Calu3 (cell line): ENCODE measurements around the gene TSG101. TPM values are rescaled to one million over a fixed set of nuclear protein-coding genes. Genes with fewer than 3 reads are reported as not detected.

Source experiments
- BruUV-seq: library from RNA; stranded (reverse); fragments of 400-500 nt; replicated peaks from 2 replicates; lab custom pipeline; 2021; lab: Mats Ljungman, UMichigan
- CTCF ChIA-PET: fragments of 300-600 bp; sonication (Branson Sonifier 250); formaldehyde crosslinking; loops from one replicate; lab custom pipeline; 2022; ENCODE audit warnings: antibody characterized with exemption; lab: Charles Lee
- DNase-seq: peaks from one replicate; pipeline ENCODE4 v3.0.0; 2022
- H3K27ac Mint-ChIP-seq: one replicate; pipeline ENCODE4 v1.8.0; 2022; ENCODE audit warnings: mixed read lengths; ENCODE audit not compliant: unreplicated experiment
- H3K27me3 Mint-ChIP-seq: one replicate; pipeline ENCODE4 v1.8.0; 2022; ENCODE audit warnings: mixed read lengths; ENCODE audit not compliant: unreplicated experiment
- H3K36me3 Mint-ChIP-seq: one replicate; pipeline ENCODE4 v1.8.0; 2022; ENCODE audit warnings: mild to moderate bottlenecking, moderate library complexity, mixed read lengths; ENCODE audit not compliant: insufficient read depth, unreplicated experiment
- H3K4me1 Mint-ChIP-seq: one replicate; pipeline ENCODE4 v1.8.0; 2022; ENCODE audit warnings: mild to moderate bottlenecking, low read depth, mixed read lengths; ENCODE audit not compliant: unreplicated experiment
- H3K4me3 Mint-ChIP-seq: one replicate; pipeline ENCODE4 v1.8.0; 2022; ENCODE audit warnings: mild to moderate bottlenecking, low read depth, moderate library complexity, mixed read lengths; ENCODE audit not compliant: unreplicated experiment
- H3K9me3 Mint-ChIP-seq: one replicate; pipeline ENCODE4 v1.8.0; 2022; ENCODE audit warnings: low read depth, mixed read lengths; ENCODE audit not compliant: unreplicated experiment
- CTCF ChIP-seq: fragments of 200-600 bp; IDR thresholded peaks from one replicate; pipeline ENCODE4 v1.8.0; 2022; ENCODE audit warnings: antibody characterized with exemption; ENCODE audit not compliant: unreplicated experiment
- intact Hi-C: fragments of 100-400 bp; cut with micrococcal nuclease; formaldehyde crosslinking; loops from one replicate; pipeline ENCODE4 v1.10.0; 2022; ENCODE audit not compliant: unreplicated experiment
- total RNA-seq: library from RNA; stranded (reverse); gene quantifications from 2 replicates; pipeline ENCODE4 v1.2.3, GENCODE V29; 2022

The TSG101 gene
- total RNA-seq, 1 experiment from 2014 or later, result 61.8 TPM

- CTCF ChIA-PET, result interaction anchor here (0.8 to 1.5 kb wide), 3 partner anchors 14 to 223 kb away, joined by 3 to 7 read pairs (median 6); no protein-coding TSS in a partner anchor
- TF ChIP-seq CTCF, result no peak
- DNase-seq, result no peak
- intact Hi-C loops, result loop anchor here (2.0 to 10.0 kb wide), 4 partner anchors 33 to 281 kb away; partner anchors contain the start of genes GTF2H1, HPS5, LDHA and SAA2
- H3K27me3 Mint-ChIP-seq, result no peaks in the 10 kb centered on the region
- H3K4me3 Mint-ChIP-seq, result peak overlapping the region; percentile 95
- no TSS peak for BruUV-seq
- peaks cover 45% of the 10 kb centered on the region for H3K36me3 Mint-ChIP-seq
- H3K4me1 Mint-ChIP-seq, result peaks cover 33% of the 10 kb centered on the region
- H3K27ac Mint-ChIP-seq, result peak overlapping the region; percentile 97
- H3K9me3 Mint-ChIP-seq, result no peaks in the 10 kb centered on the region
These were observed 617 bp downstream of the TSG101 start for GRCh38 chr11:18526130-18526520.

GRCh38 chr11:18524248-18524647 is 2.5 kb downstream of the TSG101 start:
- Mint-ChIP-seq H3K36me3 (peaks cover 41% of the 10 kb centered on the region), H3K9me3 (no peaks in the 10 kb centered on the region), H3K4me3 (no peak overlapping the region), H3K27ac (no peak overlapping the region), H3K27me3 (no peaks in the 10 kb centered on the region), H3K4me1 (peaks cover 25% of the 10 kb centered on the region)
- DNase-seq, result no peak
- CTCF ChIA-PET, result no interaction called here
- BruUV-seq, result TSS peak; percentile 15
- intact Hi-C loops, result loop anchor here (10.0 kb wide), 3 partner anchors 129 to 279 kb away; partner anchors contain the start of genes GTF2H1, HPS5, LDHA and SAA2
- TF ChIP-seq CTCF, result no peak

- DNase-seq, result no peak
- Mint-ChIP-seq H3K4me3 (no peak overlapping the region), H3K27me3 (no peaks in the 10 kb centered on the region), H3K27ac (peak overlapping the region; percentile 18), H3K36me3 (peaks cover 33% of the 10 kb centered on the region), H3K9me3 (no peaks in the 10 kb centered on the region), H3K4me1 (peaks cover 25% of the 10 kb centered on the region)
- no peak for TF ChIP-seq CTCF
- no TSS peak for BruUV-seq
- intact Hi-C loops, result loop anchor here (10.0 kb wide), 3 partner anchors 128 to 278 kb away; partner anchors contain the start of genes GTF2H1, HPS5, LDHA and SAA2
- CTCF ChIA-PET, result interaction anchor here (0.6 kb wide), 1 partner anchor 62 kb away, joined by 6 read pairs; no protein-coding TSS in a partner anchor
These were observed 3.7 kb downstream of the TSG101 start for GRCh38 chr11:18523084-18523483.

GRCh38 chr11:18522388-18522787 is 4.4 kb downstream of the TSG101 start:
- Mint-ChIP-seq H3K36me3 (peaks cover 26% of the 10 kb centered on the region), H3K27me3 (no peaks in the 10 kb centered on the region), H3K4me3 (no peak overlapping the region), H3K4me1 (peaks cover 25% of the 10 kb centered on the region), H3K27ac (no peak overlapping the region), H3K9me3 (no peaks in the 10 kb centered on the region)
- CTCF ChIA-PET, result interaction anchor here (0.6 to 0.9 kb wide), 2 partner anchors 15 to 61 kb away, joined by 3 to 6 read pairs; no protein-coding TSS in a partner anchor
- peak; percentile 16 for TF ChIP-seq CTCF
- intact Hi-C loops, result loop anchor here (10.0 kb wide), 3 partner anchors 128 to 278 kb away; partner anchors contain the start of genes GTF2H1, HPS5, LDHA and SAA2
- DNase-seq, result peak; percentile 20
- BruUV-seq, result no TSS peak
